Tongue (tissue), 2 donors: Measurements from ENCODE around the gene APOBEC3H. TPM values are rescaled to one million over a fixed set of nuclear protein-coding genes. Genes with fewer than 3 reads are reported as not detected.
"Not testable (repeated sequence)": the region's sequence is repeated elsewhere in the genome, so short reads cannot be mapped to it uniquely, and the experiment has no call there.

Source experiments
- DNase-seq: peaks from one replicate; pipeline ENCODE4 v3.0.0-alpha.2; 2015
- total RNA-seq: library from RNA; depleted of rRNA; stranded (reverse); fragments of >200 nt; gene quantifications from one replicate; pipeline ENCODE4 v1.2.3, GENCODE V29; 2014

Gene APOBEC3H
- not detected for total RNA-seq

GRCh38 chr22:39097098-39098020 lies at the start of gene APOBEC3H:
APOBEC3H (plus strand) TSS chr22:39097244; CDS start chr22:39100279, 3,035 bp downstream.
- no peak for DNase-seq

GRCh38 chr22:39049486-39049885 lies 47.6 kb upstream of the APOBEC3H start:
- peak; percentile 15 for DNase-seq

GRCh38 chr22:39051844-39052495 lies 45.1 kb upstream of the APOBEC3H start:
- DNase-seq, result not testable (repeated sequence)

GRCh38 chr22:39055658-39056057 lies 41.4 kb upstream of the APOBEC3H start:
- no peak for DNase-seq

- not testable (repeated sequence) for DNase-seq
Measured at GRCh38 chr22:39061290-39061689, 35.8 kb upstream of the APOBEC3H start.

- not testable (repeated sequence) for DNase-seq
Measured at GRCh38 chr22:39061951-39062350, 35.1 kb upstream of the APOBEC3H start.

- not testable (repeated sequence) for DNase-seq
Measured at GRCh38 chr22:39063904-39064303, 33.1 kb upstream of the APOBEC3H start.

GRCh38 chr22:39066442-39067276 lies 30.4 kb upstream of the APOBEC3H start:
- not testable (repeated sequence) for DNase-seq

- no peak for DNase-seq
Measured at GRCh38 chr22:39068033-39068785, 28.8 kb upstream of the APOBEC3H start.

- DNase-seq, result no peak
Measured at GRCh38 chr22:39070186-39070585, 26.9 kb upstream of the APOBEC3H start.

GRCh38 chr22:39072581-39072981 lies 24.5 kb upstream of the APOBEC3H start:
- not testable (repeated sequence) for DNase-seq

- DNase-seq, result no peak
Measured at GRCh38 chr22:39073981-39074380, 23.1 kb upstream of the APOBEC3H start.

GRCh38 chr22:39076155-39077025 lies 20.7 kb upstream of the APOBEC3H start:
- not testable (repeated sequence) for DNase-seq

GRCh38 chr22:39077026-39077840 lies 19.8 kb upstream of the APOBEC3H start, which contains the start of gene APOBEC3G:
APOBEC3G (plus strand) TSS chr22:39077275; CDS start chr22:39077362, 87 bp downstream.
- DNase-seq, result peak; percentile 35

GRCh38 chr22:39077912-39078311 lies 19.1 kb upstream of the APOBEC3H start:
- DNase-seq, result not testable (repeated sequence)

GRCh38 chr22:39078329-39078728 lies 18.7 kb upstream of the APOBEC3H start:
- no peak for DNase-seq

- DNase-seq, result not testable (repeated sequence)
Measured at GRCh38 chr22:39079054-39079637, 17.9 kb upstream of the APOBEC3H start.

GRCh38 chr22:39080052-39080762 lies 16.8 kb upstream of the APOBEC3H start:
- peak; percentile 42 for DNase-seq
